Endothelial cell of umbilical vein (primary cell): ENCODE results near the gene ABCD1. TPM values are rescaled to one million over a fixed set of nuclear protein-coding genes. Genes with fewer than 3 reads are reported as not detected.

Experiments used
- BruUV-seq: library from RNA; stranded (reverse); fragments of 400-500 nt; replicated peaks from 2 replicates; lab custom pipeline; 2021; lab: Mats Ljungman, UMichigan
- CTCF ChIA-PET: fragments of 300-600, 350-600 bp; sonication (Branson Sonifier 250); formaldehyde crosslinking; loops from one replicate; lab custom pipeline; 2021; ENCODE audit warnings: antibody characterized with exemption, inconsistent platforms; lab: Charles Lee
- POLR2A ChIA-PET: fragments of 300-600, 350-600 bp; sonication (Branson Sonifier 250); formaldehyde crosslinking; loops from one replicate; lab custom pipeline; 2021; ENCODE audit warnings: antibody characterized with exemption, inconsistent platforms; lab: Charles Lee
- DNase-seq: peaks from one replicate; pipeline ENCODE4 v3.0.0-alpha.2; 2011; ENCODE audit warnings: low read depth, low spot score
- FAIRE-seq: peaks from 2 replicates; lab custom pipeline; 2011; peaks lifted over from hg19 to GRCh38; lab: Jason Lieb, UNC
- H2AFZ ChIP-seq: 2 replicates; pipeline ENCODE4 v1.6.0; 2012; ENCODE audit warnings: low read depth, low read length, control low read depth, inconsistent platforms
- H3K27ac ChIP-seq: 2 replicates; pipeline ENCODE4 v1.5.1; 2011; ENCODE audit warnings: low read depth, mild to moderate bottlenecking, control low read depth, low read length, moderate library complexity; ENCODE audit not compliant: insufficient read depth
- H3K27me3 ChIP-seq, 2 experiments: 2 replicates each; pipeline versions ENCODE4 v1.6.0 to v1.6.1; 2011; ENCODE audit warnings: low read length in 2 of 2, mixed read lengths in 1 of 2; ENCODE audit not compliant: control insufficient read depth in 2 of 2, insufficient read depth in 2 of 2
- H3K36me3 ChIP-seq, 2 experiments: 2 replicates in 1 of 2; 3 replicates in 1 of 2; pipeline ENCODE4 v1.5.1; 2011; ENCODE audit warnings: low read length in 2 of 2, mild to moderate bottlenecking in 1 of 2, moderate library complexity in 1 of 2; ENCODE audit not compliant: control insufficient read depth in 2 of 2, insufficient read depth in 2 of 2; ENCODE audit errors: extremely low read depth in 1 of 2
- H3K4me1 ChIP-seq: 3 replicates; pipeline ENCODE4 v1.5.1; 2011; ENCODE audit warnings: mild to moderate bottlenecking, low read length; ENCODE audit not compliant: control insufficient read depth, insufficient read depth; ENCODE audit errors: extremely low read depth
- H3K4me2 ChIP-seq: 2 replicates; pipeline ENCODE4 v1.6.1; 2011; ENCODE audit warnings: low read length, control low read depth, mixed read lengths; ENCODE audit not compliant: insufficient read depth
- H3K4me3 ChIP-seq, 3 experiments: fragments of 200-600 bp in 1 of 3; sonication (generic), shearing (Covaris generic) in 1 of 3; replicated peaks in 1 of 3; 2 replicates each; pipeline ENCODE4 v1.5.1; 2011 to 2016; ENCODE audit warnings: control low read depth in 3 of 3, low read length in 3 of 3, mild to moderate bottlenecking in 2 of 3, inconsistent platforms in 1 of 3, low read depth in 1 of 3, moderate library complexity in 1 of 3; ENCODE audit not compliant: insufficient read depth in 1 of 3
- H3K79me2 ChIP-seq: 2 replicates; pipeline ENCODE4 v1.6.0; 2012; ENCODE audit warnings: low read length, inconsistent platforms; ENCODE audit not compliant: control insufficient read depth, insufficient read depth
- H3K9ac ChIP-seq: replicated peaks from 2 replicates; pipeline ENCODE3; 2011; ENCODE audit warnings: low read length, control low read depth; ENCODE audit not compliant: insufficient read depth; ENCODE audit errors: extremely low read depth
- H3K9me1 ChIP-seq: replicated peaks from 3 replicates; pipeline ENCODE4 v1.6.0; 2011; ENCODE audit warnings: mild to moderate bottlenecking, low read length; ENCODE audit not compliant: control insufficient read depth, insufficient read depth; ENCODE audit errors: extremely low read depth
- H3K9me3 ChIP-seq: replicated peaks from 2 replicates; pipeline ENCODE4 v1.5.1; 2012; ENCODE audit warnings: low read length, inconsistent platforms; ENCODE audit not compliant: control insufficient read depth, insufficient read depth
- H4K20me1 ChIP-seq: replicated peaks from 2 replicates; pipeline ENCODE3; 2011; ENCODE audit warnings: mild to moderate bottlenecking, low read length; ENCODE audit not compliant: control insufficient read depth, insufficient read depth; ENCODE audit errors: extremely low read depth
- EZH2 ChIP-seq: IDR thresholded peaks from 2 replicates; pipeline ENCODE4 v1.6.1; 2012; ENCODE audit warnings: borderline replicate concordance, low read depth, mild to moderate bottlenecking, moderate library complexity, low read length, inconsistent platforms; ENCODE audit not compliant: severe bottlenecking
- FOS ChIP-seq: IDR thresholded peaks from 2 replicates; pipeline ENCODE4 v1.6.1; 2011; ENCODE audit warnings: mild to moderate bottlenecking, low read length, moderate library complexity, borderline replicate concordance; ENCODE audit not compliant: insufficient read depth
- GATA2 ChIP-seq: IDR thresholded peaks from 2 replicates; pipeline ENCODE4 v1.7.0; 2011; ENCODE audit warnings: low read depth, mild to moderate bottlenecking, moderate library complexity, mixed read lengths, low read length; ENCODE audit not compliant: insufficient read length, insufficient read depth
- JUN ChIP-seq: IDR thresholded peaks from 2 replicates; pipeline ENCODE4 v1.6.1; 2011; ENCODE audit warnings: borderline replicate concordance, low read depth; ENCODE audit not compliant: insufficient read length, insufficient read depth
- MYC ChIP-seq: IDR thresholded peaks from one replicate; pipeline ENCODE4 v1.6.1; 2011; ENCODE audit warnings: mild to moderate bottlenecking, low read depth, low read length
- POLR2A ChIP-seq: IDR thresholded peaks from 2 replicates; pipeline ENCODE4 v1.6.1; 2012; ENCODE audit warnings: low read depth, mild to moderate bottlenecking, control low read depth, low read length
- POLR2AphosphoS5 ChIP-seq: IDR thresholded peaks from 2 replicates; pipeline ENCODE4 v1.6.1; 2012; ENCODE audit warnings: low read depth, mild to moderate bottlenecking, control low read depth, low read length, moderate library complexity; ENCODE audit not compliant: insufficient read depth
- dilution Hi-C: fragments of 300-500 bp; cut with MboI; formaldehyde crosslinking; loops from one replicate; pipeline ENCODE4 v1.15.0; 2019; ENCODE audit warnings: low sequenced_read_pairs; ENCODE audit not compliant: extremely low pct_ligation_motif_present
- intact Hi-C: fragments of 100-400 bp; cut with micrococcal nuclease; formaldehyde crosslinking; loops from one replicate; pipeline ENCODE4 v1.10.0; 2022
- polyA plus RNA-seq, 4 experiments: library from polyadenylated mRNA; depleted of rRNA in 3 of 4; stranded (reverse) in 3 of 4; unstranded in 1 of 4; fragments of >200 nt; gene quantifications; 2 replicates each; pipeline versions ENCODE4 v1.2.1 to v1.2.3, GENCODE V29; 2011 to 2012; ENCODE audit warnings: missing spikeins in 1 of 4
- total RNA-seq: library from RNA; stranded (reverse); gene quantifications from 2 replicates; pipeline ENCODE4 v1.2.3, GENCODE V29; 2021
- TF ChIP-seq, protein P1 (sequence below), 2 donors: IDR thresholded peaks; 1 replicate in 1 of 2; 2 replicates in 1 of 2; pipeline ENCODE4 v1.5.1; 2011; ENCODE audit warnings: low read length in 2 of 2, mild to moderate bottlenecking in 2 of 2, moderate library complexity in 2 of 2, control low read depth in 1 of 2, inconsistent platforms in 1 of 2, low read depth in 1 of 2; ENCODE audit not compliant: insufficient read depth in 1 of 2; ENCODE audit errors: extremely low read depth in 1 of 2
- TF ChIP-seq, protein P2 (sequence below): IDR thresholded peaks from 2 replicates; pipeline ENCODE4 v1.6.1; 2011; ENCODE audit not compliant: insufficient read depth, insufficient read length

ABCD1 gene
- total and polyA plus RNA-seq, 2 donors (not counting 3 experiments of a cell fraction or from before 2014, with no cell fraction given) = 9.1 to 12.9 TPM

GRCh38 chrX:153762626-153763173 is 38.0 kb downstream of the ABCD1 start:
- Histone ChIP-seq H3K9ac (no peak overlapping the region), H3K9me3 (no peaks in the 10 kb centered on the region), H3K27me3 (no peaks in the 10 kb centered on the region), H3K9me1 (no peaks in the 10 kb centered on the region), H3K79me2 (no peaks in the 10 kb centered on the region), H3K4me3 (no peak overlapping the region), H2AFZ (no peak overlapping the region), H3K4me2 (no peak overlapping the region), H4K20me1 (no peaks in the 10 kb centered on the region), H3K27ac (no peak overlapping the region), H3K4me1 (peaks cover 20% of the 10 kb centered on the region), H3K36me3 (no peaks in the 10 kb centered on the region)
- intact Hi-C loops = loop anchor here (10.0 kb wide), 1 partner anchor 282 kb away; no protein-coding TSS in a partner anchor
- DNase-seq (no peak), FAIRE-seq (no peak)
- no TSS peak for BruUV-seq
- ChIA-PET POLR2A (no interaction called here), CTCF (interaction anchor here (1.3 to 4.6 kb wide), 3 partner anchors 8 to 186 kb away, joined by 4 to 68 read pairs (median 20); no protein-coding TSS in a partner anchor)
- no peak for TF ChIP-seq JUN
- TF ChIP-seq, protein P1, sequence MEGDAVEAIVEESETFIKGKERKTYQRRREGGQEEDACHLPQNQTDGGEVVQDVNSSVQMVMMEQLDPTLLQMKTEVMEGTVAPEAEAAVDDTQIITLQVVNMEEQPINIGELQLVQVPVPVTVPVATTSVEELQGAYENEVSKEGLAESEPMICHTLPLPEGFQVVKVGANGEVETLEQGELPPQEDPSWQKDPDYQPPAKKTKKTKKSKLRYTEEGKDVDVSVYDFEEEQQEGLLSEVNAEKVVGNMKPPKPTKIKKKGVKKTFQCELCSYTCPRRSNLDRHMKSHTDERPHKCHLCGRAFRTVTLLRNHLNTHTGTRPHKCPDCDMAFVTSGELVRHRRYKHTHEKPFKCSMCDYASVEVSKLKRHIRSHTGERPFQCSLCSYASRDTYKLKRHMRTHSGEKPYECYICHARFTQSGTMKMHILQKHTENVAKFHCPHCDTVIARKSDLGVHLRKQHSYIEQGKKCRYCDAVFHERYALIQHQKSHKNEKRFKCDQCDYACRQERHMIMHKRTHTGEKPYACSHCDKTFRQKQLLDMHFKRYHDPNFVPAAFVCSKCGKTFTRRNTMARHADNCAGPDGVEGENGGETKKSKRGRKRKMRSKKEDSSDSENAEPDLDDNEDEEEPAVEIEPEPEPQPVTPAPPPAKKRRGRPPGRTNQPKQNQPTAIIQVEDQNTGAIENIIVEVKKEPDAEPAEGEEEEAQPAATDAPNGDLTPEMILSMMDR (IDR thresholded peaks at IDR 0.05; ENCODE audit: extremely low read depth in 1 of 2, insufficient read depth in 1 of 2, low read depth in 1 of 2, low read length in 2 of 2) = no peak
- no peak for TF ChIP-seq POLR2A
- TF ChIP-seq FOS = no peak
- no peak for TF ChIP-seq EZH2
- TF ChIP-seq MYC = no peak
- TF ChIP-seq, protein P2, sequence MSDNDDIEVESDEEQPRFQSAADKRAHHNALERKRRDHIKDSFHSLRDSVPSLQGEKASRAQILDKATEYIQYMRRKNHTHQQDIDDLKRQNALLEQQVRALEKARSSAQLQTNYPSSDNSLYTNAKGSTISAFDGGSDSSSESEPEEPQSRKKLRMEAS = no peak
- TF ChIP-seq POLR2AphosphoS5 = no peak
- TF ChIP-seq GATA2 = no peak
- dilution Hi-C loops = no loop called here
